Pancreas (tissue), 10 donors: Measurements from ENCODE around the gene HOXC12. TPM values are rescaled to one million over a fixed set of nuclear protein-coding genes. Genes with fewer than 3 reads are reported as not detected.

Experiments
- ATAC-seq, 4 donors: fragments of 200-7000 bp; cut with Tn5 transposase; one replicate each; pipeline versions ENCODE4 v1.8.0 to v1.9.1; 2020; ENCODE audit warnings: mild to moderate bottlenecking in 4 of 4, moderate library complexity in 4 of 4
- DNase-seq, 6 donors: peaks; one replicate each; pipeline ENCODE4 v3.0.0-alpha.2; 2020
- FAIRE-seq: peaks from 2 replicates; lab custom pipeline; 2012; peaks lifted over from hg19 to GRCh38; lab: Jason Lieb, UNC
- H3K27ac ChIP-seq, 4 donors: fragments of 200-600 bp; sonication (generic); 1 replicate in 3 of 4; 2 replicates in 1 of 4; pipeline versions ENCODE4 v1.5.0 to v1.8.0; 2020
- H3K27me3 ChIP-seq, 4 donors: fragments of 200-600 bp; one replicate each; pipeline ENCODE4 v1.8.0; 2021
- H3K36me3 ChIP-seq, 3 donors: fragments of 200-600 bp; sonication (generic) in 1 of 3; one replicate each; pipeline versions ENCODE4 v1.5.0 to v1.8.0; 2020 to 2021
- H3K4me1 ChIP-seq, 3 donors: fragments of 200-600 bp; one replicate each; pipeline ENCODE4 v1.8.0; 2021
- H3K4me3 ChIP-seq, 4 donors: fragments of 200-600 bp; sonication (generic) in 2 of 4; one replicate each; pipeline versions ENCODE4 v1.5.0 to v1.8.0; 2020 to 2021
- H3K9me3 ChIP-seq, 4 donors: fragments of 200-600 bp; one replicate each; pipeline ENCODE4 v1.8.0; 2021
- CTCF ChIP-seq, 4 donors: fragments of 200-600 bp; sonication (generic) in 3 of 4; IDR thresholded peaks; one replicate each; pipeline versions ENCODE4 v1.5.0 to v1.8.0; 2021; ENCODE audit warnings: antibody characterized with exemption in 4 of 4
- WGBS, 2 donors: extraction: QIAGEN DNeasy Blood & Tissue Kit; methylation state at CpG; one replicate each; pipeline ENCODE4 v1.1.7; 2013; 5-methylcytosine and 5-hydroxymethylcytosine counted together
- intact Hi-C, 3 donors: fragments of 100-400 bp; cut with DNase I; formaldehyde crosslinking; loops; one replicate each; pipeline versions ENCODE4 v1.11.1 to v1.14.2; 2022
- polyA plus RNA-seq, 2 donors: library from polyadenylated mRNA; stranded (reverse); fragments of 200-250 nt; gene quantifications; one replicate each; pipeline ENCODE4 v1.2.3, GENCODE V29; 2013
- total RNA-seq, 6 donors: library from RNA; stranded (reverse); fragmentation: NEBNext Ultra II Directional in 4 of 6; extraction: Animal tissue kit (Norgen Biotek cat#: 25700) in 4 of 6; gene quantifications; one replicate each; pipeline versions ENCODE4 v1.2.1 to v1.2.4, GENCODE V29; 2021 to 2023
- donor health status: healthy with polysubstance abuse.
- donor health status: DM: no; HTN: no; CAD: no; lungs with moderate emphysema.
- donor health status: DM: no; HTN: no; CAD: no.
- donor health status: control.
- donor health status: control.
- donor health status: Bipolar disorder and iron deficiency.
- donor health status: DM: yes; HTN: yes; CAD: no.
- donor health status: DM: no; HTN: no; CAD: no.
- donor health status: DM: no; HTN: no; CAD: no.
- donor health status: DM: yes; HTN: yes; CAD: no.

The HOXC12 gene
- total and polyA plus RNA-seq, 8 donors = not detected

- FAIRE-seq = no peak
- no peaks in the 10 kb centered on the region for H3K9me3 ChIP-seq
- ATAC-seq = no peak
- intact Hi-C loops = no loop called here
- no peak for TF ChIP-seq CTCF (IDR thresholded peaks at IDR 0.05)
- H3K27me3 ChIP-seq = peaks cover 7 to 67% (median 21%) of the 10 kb centered on the region in 4 donors
- H3K4me3 ChIP-seq = no peak overlapping the region
- DNase-seq = no peak
- H3K27ac ChIP-seq = no peak overlapping the region
- no peaks in the 10 kb centered on the region for H3K36me3 ChIP-seq
- H3K4me1 ChIP-seq = no peaks in the 10 kb centered on the region
Measured at GRCh38 chr12:53947743-53948142, 7.0 kb upstream of the HOXC12 start.

DNA sequence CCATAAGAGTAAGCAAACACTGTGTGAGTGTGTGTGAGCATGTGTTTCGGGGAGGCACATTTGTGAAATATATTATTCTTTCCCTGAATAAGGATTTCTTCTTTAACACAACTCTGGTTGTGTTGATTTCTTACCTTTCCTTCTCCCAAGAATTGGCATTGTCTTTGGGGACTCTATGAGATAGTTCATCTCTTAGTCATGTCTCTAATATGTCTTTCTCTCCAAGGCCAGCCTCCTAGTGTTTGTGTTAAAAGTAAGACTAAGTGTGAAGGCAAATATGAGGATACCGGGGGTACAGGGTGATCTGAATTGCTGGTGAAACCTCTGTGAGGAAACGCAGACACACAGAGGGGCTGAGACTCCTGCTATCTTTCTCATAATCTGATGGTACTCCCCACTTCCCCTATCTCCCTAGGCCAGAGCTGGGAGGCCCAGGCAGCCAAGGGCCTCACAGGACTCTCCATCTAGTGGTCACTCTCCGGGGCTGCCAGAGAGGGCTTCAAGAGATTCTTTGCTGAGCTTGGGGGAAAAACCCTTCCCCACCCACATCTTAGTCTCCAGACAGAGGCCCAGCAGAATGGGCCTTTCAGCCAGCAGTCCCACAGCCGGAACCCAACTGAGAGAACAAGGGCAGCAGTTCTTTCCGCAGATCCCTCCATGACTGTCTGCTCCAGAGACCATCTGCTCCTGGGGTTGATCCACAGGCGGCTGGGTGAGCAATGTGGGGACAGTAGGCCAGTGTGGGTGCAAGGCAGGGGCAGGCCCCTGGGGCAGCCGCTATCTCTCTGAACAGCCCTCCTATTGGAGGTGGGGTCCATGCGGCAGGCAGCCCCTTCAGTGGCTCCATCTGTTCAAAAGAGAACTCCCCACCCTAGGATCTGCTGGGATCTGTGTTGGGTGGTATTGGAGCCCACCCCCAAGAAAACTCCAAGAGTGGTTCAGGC is 5.8 kb upstream of the HOXC12 start:
- TF ChIP-seq CTCF (IDR thresholded peaks at IDR 0.05) = no peak
- Histone ChIP-seq H3K27ac (no peak overlapping the region), H3K27me3 (peaks cover 7 to 72% (median 23%) of the 10 kb centered on the region in 4 donors), H3K9me3 (no peaks in the 10 kb centered on the region), H3K4me3 (no peak overlapping the region), H3K36me3 (no peaks in the 10 kb centered on the region), H3K4me1 (no peaks in the 10 kb centered on the region)
- ATAC-seq = no peak
- no peak for FAIRE-seq
- no peak for DNase-seq
- intact Hi-C loops = no loop called here
- WGBS, 2 donors = 43 to 47% methylated on average over 9 of the region's 9 CpGs

- Histone ChIP-seq H3K27me3 (peaks cover 7 to 72% (median 22%) of the 10 kb centered on the region in 4 donors), H3K4me1 (no peaks in the 10 kb centered on the region), H3K4me3 (no peak overlapping the region), H3K9me3 (no peaks in the 10 kb centered on the region), H3K36me3 (no peaks in the 10 kb centered on the region), H3K27ac (no peak overlapping the region)
- TF ChIP-seq CTCF (IDR thresholded peaks at IDR 0.05) = no peak
- intact Hi-C loops = no loop called here
- ATAC-seq = no peak
- no peak for DNase-seq
- WGBS, 2 donors = 6% methylated on average over 34 of the region's 34 CpGs
- FAIRE-seq = no peak
Measured at GRCh38 chr12:53949631-53950436, 4.9 kb upstream of the HOXC12 start.

GRCh38 chr12:53950437-53950773 is 4.3 kb upstream of the HOXC12 start:
- no peak for FAIRE-seq
- no peaks in the 10 kb centered on the region for H3K36me3 ChIP-seq
- ATAC-seq = no peak
- DNase-seq = no peak
- no peaks in the 10 kb centered on the region for H3K9me3 ChIP-seq
- H3K4me3 ChIP-seq = no peak overlapping the region
- H3K4me1 ChIP-seq = no peaks in the 10 kb centered on the region
- 5 to 6% methylated on average over 10 of the region's 10 CpGs for WGBS, 2 donors
- TF ChIP-seq CTCF (IDR thresholded peaks at IDR 0.05) = no peak
- intact Hi-C loops = no loop called here
- no peak overlapping the region for H3K27ac ChIP-seq
- H3K27me3 ChIP-seq = peaks cover 6 to 70% (median 22%) of the 10 kb centered on the region in 4 donors
